ENCODE measurements around the gene THRB.

GRCh38 chr3:24215502-24215901, 279.1 kb downstream of the THRB start:
- TF ChIP-seq CTCF (IDR thresholded peaks at IDR 0.05): no peak
- TF ChIP-seq POLR2A (IDR thresholded peaks at IDR 0.05): no peak
